ENCODE data around the gene CBFA2T3.
"Not testable (repeated sequence)": the region's sequence is repeated elsewhere in the genome, so short reads cannot be mapped to it uniquely, and the experiment has no call there.

GRCh38 chr16:89002081-89002480, 25.1 kb upstream of the CBFA2T3 start:
- TF ChIP-seq POLR2A, EP300 (IDR thresholded peaks at IDR 0.05): not testable (repeated sequence)
- TF ChIP-seq, protein P1, sequence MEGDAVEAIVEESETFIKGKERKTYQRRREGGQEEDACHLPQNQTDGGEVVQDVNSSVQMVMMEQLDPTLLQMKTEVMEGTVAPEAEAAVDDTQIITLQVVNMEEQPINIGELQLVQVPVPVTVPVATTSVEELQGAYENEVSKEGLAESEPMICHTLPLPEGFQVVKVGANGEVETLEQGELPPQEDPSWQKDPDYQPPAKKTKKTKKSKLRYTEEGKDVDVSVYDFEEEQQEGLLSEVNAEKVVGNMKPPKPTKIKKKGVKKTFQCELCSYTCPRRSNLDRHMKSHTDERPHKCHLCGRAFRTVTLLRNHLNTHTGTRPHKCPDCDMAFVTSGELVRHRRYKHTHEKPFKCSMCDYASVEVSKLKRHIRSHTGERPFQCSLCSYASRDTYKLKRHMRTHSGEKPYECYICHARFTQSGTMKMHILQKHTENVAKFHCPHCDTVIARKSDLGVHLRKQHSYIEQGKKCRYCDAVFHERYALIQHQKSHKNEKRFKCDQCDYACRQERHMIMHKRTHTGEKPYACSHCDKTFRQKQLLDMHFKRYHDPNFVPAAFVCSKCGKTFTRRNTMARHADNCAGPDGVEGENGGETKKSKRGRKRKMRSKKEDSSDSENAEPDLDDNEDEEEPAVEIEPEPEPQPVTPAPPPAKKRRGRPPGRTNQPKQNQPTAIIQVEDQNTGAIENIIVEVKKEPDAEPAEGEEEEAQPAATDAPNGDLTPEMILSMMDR (IDR thresholded peaks at IDR 0.05) = not testable (repeated sequence)
